ENCODE data around the gene RAB27A. TPM values are rescaled to one million over a fixed set of nuclear protein-coding genes. Genes with fewer than 3 reads are reported as not detected.
"Not testable (repeated sequence)": the region's sequence is repeated elsewhere in the genome, so short reads cannot be mapped to it uniquely, and the experiment has no call there.

Gene RAB27A
- total RNA-seq, 1 donor from 2014 or later, result 5.9 TPM

- Mint-ChIP-seq H3K27ac (ENCODE audit: unreplicated experiment) (no peak overlapping the region), H3K4me3 (no peak overlapping the region), H3K36me3 (ENCODE audit: low read depth) (no peaks in the 10 kb centered on the region), H3K4me1 (no peaks in the 10 kb centered on the region), H3K27me3 (ENCODE audit: low read depth) (peaks cover 4% of the 10 kb centered on the region), H3K9me3 (no peaks in the 10 kb centered on the region)
- TF ChIP-seq CTCF (conservative IDR thresholded peaks at IDR 0.05), result no peak
- DNase-seq (ENCODE audit: low read depth, low spot score), result no peak
Observed at GRCh38 chr15:55297315-55297714, 7.7 kb upstream of the RAB27A start.

GRCh38 chr15:55290528-55291057, 980 bp upstream of the RAB27A start:
- Mint-ChIP-seq H3K36me3 (ENCODE audit: low read depth) (no peaks in the 10 kb centered on the region), H3K27ac (ENCODE audit: unreplicated experiment) (no peak overlapping the region), H3K9me3 (no peaks in the 10 kb centered on the region), H3K27me3 (ENCODE audit: low read depth) (peaks cover 7% of the 10 kb centered on the region), H3K4me3 (peak overlapping the region; percentile 93), H3K4me1 (peaks cover 11% of the 10 kb centered on the region)
- peak; percentile 95 for TF ChIP-seq CTCF (conservative IDR thresholded peaks at IDR 0.05)
- peak; percentile 75 for DNase-seq (ENCODE audit: low read depth, low spot score)

DNA sequence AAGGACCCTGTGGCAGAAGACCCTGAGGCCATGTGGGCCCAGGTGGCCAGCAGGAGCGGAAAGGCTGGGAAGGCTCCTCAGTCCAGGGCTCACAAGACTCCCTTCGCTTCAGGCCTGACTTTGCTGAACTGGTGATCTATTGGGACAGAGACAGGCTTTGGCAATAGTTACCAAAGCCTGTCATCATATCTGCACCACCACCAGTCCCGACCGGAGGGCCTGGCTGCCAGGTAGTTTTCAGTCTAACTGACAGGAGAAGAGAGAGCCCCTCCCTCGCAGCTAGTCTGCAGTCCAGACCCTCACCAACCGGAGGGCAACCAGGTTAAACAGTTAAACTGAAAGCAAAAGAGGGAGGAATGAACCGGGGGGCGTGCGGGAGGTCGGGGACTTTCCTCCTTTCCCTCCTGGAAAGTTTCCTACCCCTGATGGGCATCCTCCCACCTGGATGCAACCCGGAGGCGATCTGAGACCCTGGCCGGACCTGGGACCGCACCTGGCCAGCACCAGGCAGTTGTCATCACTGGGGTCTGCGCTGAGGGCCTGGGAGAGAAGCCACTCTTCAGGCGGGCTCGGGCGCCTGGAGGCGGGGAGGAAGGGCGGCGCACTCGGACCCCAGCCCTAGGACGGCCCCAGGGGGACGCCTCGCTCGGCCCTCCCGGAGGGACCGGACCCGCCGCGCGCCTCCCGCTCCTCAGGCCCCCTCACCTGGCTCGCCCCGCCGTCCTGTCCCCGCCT, 435 bp downstream of the RAB27A start:
- no peak overlapping the region for H3K27ac Mint-ChIP-seq (ENCODE audit: unreplicated experiment)
- peaks cover 11% of the 10 kb centered on the region for H3K4me1 Mint-ChIP-seq
- no peak for DNase-seq (ENCODE audit: low read depth, low spot score)
- H3K4me3 Mint-ChIP-seq, result peak overlapping the region; percentile 93
- no peaks in the 10 kb centered on the region for H3K9me3 Mint-ChIP-seq
- H3K36me3 Mint-ChIP-seq (ENCODE audit: low read depth), result no peaks in the 10 kb centered on the region
- TF ChIP-seq CTCF (conservative IDR thresholded peaks at IDR 0.05), result no peak
- H3K27me3 Mint-ChIP-seq (ENCODE audit: low read depth), result peaks cover 7% of the 10 kb centered on the region

- H3K27ac Mint-ChIP-seq (ENCODE audit: unreplicated experiment), result no peak overlapping the region
- DNase-seq (ENCODE audit: low read depth, low spot score), result no peak
- peaks cover 7% of the 10 kb centered on the region for H3K27me3 Mint-ChIP-seq (ENCODE audit: low read depth)
- H3K36me3 Mint-ChIP-seq (ENCODE audit: low read depth), result no peaks in the 10 kb centered on the region
- no peak for TF ChIP-seq CTCF (conservative IDR thresholded peaks at IDR 0.05)
- no peaks in the 10 kb centered on the region for H3K9me3 Mint-ChIP-seq
- H3K4me3 Mint-ChIP-seq, result peak overlapping the region; percentile 89
- H3K4me1 Mint-ChIP-seq, result peaks cover 11% of the 10 kb centered on the region
Observed at GRCh38 chr15:55288006-55288717, 1.5 kb downstream of the RAB27A start.

- H3K27ac Mint-ChIP-seq (ENCODE audit: unreplicated experiment); H3K9me3 Mint-ChIP-seq; H3K36me3 Mint-ChIP-seq (ENCODE audit: low read depth); H3K27me3 Mint-ChIP-seq (ENCODE audit: low read depth); DNase-seq (ENCODE audit: low read depth, low spot score): not testable (repeated sequence)
- Mint-ChIP-seq H3K4me3 (peak overlapping the region; percentile 89), H3K4me1 (peaks cover 11% of the 10 kb centered on the region)
Observed at GRCh38 chr15:55286442-55287189, 3.0 kb downstream of the RAB27A start.
